Heart right ventricle (tissue), 16 donors: ENCODE measurements around the gene CA10. TPM values are rescaled to one million over a fixed set of nuclear protein-coding genes. Genes with fewer than 3 reads are reported as not detected.

Experiments
- ATAC-seq, 8 donors: fragments of 200-7000 bp; cut with Tn5 transposase; one replicate each; pipeline ENCODE4 v1.9.1; 2020; ENCODE audit warnings: mild to moderate bottlenecking in 8 of 8, moderate library complexity in 8 of 8, moderate number of reproducible peaks in 1 of 8
- DNase-seq, 2 donors: peaks; one replicate each; pipeline ENCODE4 v3.0.0-alpha.2; 2020
- H3K27ac ChIP-seq, 10 donors: fragments of 200-600 bp; sonication (generic) in 2 of 10; one replicate each; pipeline versions ENCODE4 v1.5.0 to v1.8.0; 2020 to 2022; ENCODE audit warnings: mild to moderate bottlenecking in 3 of 10
- H3K27me3 ChIP-seq, 7 donors: fragments of 200-600 bp; one replicate each; pipeline ENCODE4 v1.8.0; 2021 to 2022; ENCODE audit warnings: mild to moderate bottlenecking in 2 of 7
- H3K36me3 ChIP-seq, 9 donors: fragments of 200-600 bp; sonication (generic) in 1 of 9; one replicate each; pipeline versions ENCODE4 v1.5.0 to v1.8.0; 2020 to 2022; ENCODE audit warnings: mild to moderate bottlenecking in 2 of 9
- H3K4me1 ChIP-seq, 9 donors: fragments of 200-600 bp; sonication (generic) in 1 of 9; one replicate each; pipeline versions ENCODE4 v1.5.0 to v1.8.0; 2020 to 2022; ENCODE audit warnings: mild to moderate bottlenecking in 4 of 9
- H3K4me3 ChIP-seq, 10 donors: fragments of 200-600 bp; sonication (generic) in 2 of 10; one replicate each; pipeline versions ENCODE4 v1.5.0 to v1.8.0; 2020 to 2022; ENCODE audit warnings: mild to moderate bottlenecking in 7 of 10, moderate library complexity in 2 of 10
- H3K9me3 ChIP-seq, 11 donors: fragments of 200-600 bp in 10 of 11; sonication (generic) in 2 of 11; one replicate each; pipeline versions ENCODE4 v1.5.0 to v1.8.0; 2013 to 2022; ENCODE audit warnings: mild to moderate bottlenecking in 2 of 11, control low read depth in 1 of 11, moderate library complexity in 1 of 11
- CTCF ChIP-seq, 9 donors: fragments of 200-600 bp; sonication (generic) in 2 of 9; IDR thresholded peaks; one replicate each; pipeline versions ENCODE4 v1.5.0 to v1.8.0; 2021 to 2022; ENCODE audit warnings: antibody characterized with exemption in 9 of 9, mild to moderate bottlenecking in 5 of 9, moderate library complexity in 1 of 9
- WGBS, 2 donors: extraction: QIAGEN DNeasy Blood & Tissue Kit; methylation state at CpG; one replicate each; pipeline ENCODE4 v1.1.7; 2013; ENCODE audit warnings: inconsistent platforms in 1 of 2; 5-methylcytosine and 5-hydroxymethylcytosine counted together
- intact Hi-C, 10 donors: fragments of 100-400 bp; cut with DNase I; formaldehyde crosslinking; loops; one replicate each; pipeline versions ENCODE4 v1.11.1 to v1.14.2; 2022
- polyA plus RNA-seq, 2 donors: library from polyadenylated mRNA; stranded (reverse); fragments of 200-250 nt; gene quantifications; one replicate each; pipeline ENCODE4 v1.2.3, GENCODE V29; 2013
- total RNA-seq, 10 donors: library from RNA; stranded (reverse); fragmentation: NEBNext Ultra II Directional in 3 of 10; extraction: Animal tissue kit (Norgen Biotek cat#: 25700) in 3 of 10; gene quantifications; one replicate each; pipeline versions ENCODE4 v1.2.1 to v1.2.4, GENCODE V29; 2021 to 2023
- donor health status: Arrhythmogenic right ventricular cardiomyopathy.
- donor health status: ischemic (EF 13 %, LVEDD 7.1; RV severe dilation, severe dysfunction).
- donor health status: healthy with polysubstance abuse.
- donor health status: DM: no; HTN: yes; CAD: no.
- donor health status: DM: no; HTN: no; CAD: no.
- donor health status: ischemic (EF 25% LVEDD 6.9; RV normal size, moderate dysfunction).
- donor health status: ischemic (EF 25% LVEDD 5.7; RV mildly dilated, moderate dysfunction).
- donor health status: healthy.
- donor health status: DM: yes; HTN: yes; CAD: no.
- donor health status: Ischemic cardiomyopathy.
- donor health status: ischemic (EF 35%, LVEDD 5.7; RV mildly dilated, moderate dysfunction).
- donor health status: nonischemic (EF 11% LVEDD 7.7; RV severe dilation, severe dysfunction).
- donor health status: DM: yes; HTN: yes; CAD: no.
- donor health status: PGD.
- donor health status: ischemic (EF 29% LVEDD 5.4; RV normal size, mild dysfunction).
- donor health status: nonischemic (EF 23%, LVEDD 6.1; RV moderate dilation, normal function).

Gene CA10
- total and polyA plus RNA-seq, 12 donors = not detected

- H3K4me1 ChIP-seq = no peaks in the 10 kb centered on the region
- TF ChIP-seq CTCF (IDR thresholded peaks at IDR 0.05) = no peak
- H3K9me3 ChIP-seq = no peaks in the 10 kb centered on the region
- 49 to 62% methylated on average over 2 of the region's 2 CpGs for WGBS, 2 donors
- DNase-seq (no peak), ATAC-seq (no peak)
- H3K27ac ChIP-seq = no peak overlapping the region
- H3K4me3 ChIP-seq = no peak overlapping the region
- intact Hi-C loops = no loop called here
- peaks cover 0 to 13% (median 0%) of the 10 kb centered on the region in 7 donors for H3K27me3 ChIP-seq
- H3K36me3 ChIP-seq = no peaks in the 10 kb centered on the region
Measured at GRCh38 chr17:52128721-52129120, 29.8 kb downstream of the CA10 start.

- Histone ChIP-seq H3K36me3 (no peaks in the 10 kb centered on the region), H3K4me3 (no peak overlapping the region), H3K9me3 (peaks cover 0 to 7% (median 0%) of the 10 kb centered on the region in 11 donors), H3K4me1 (no peaks in the 10 kb centered on the region), H3K27ac (no peak overlapping the region), H3K27me3 (peaks cover 0 to 17% (median 0%) of the 10 kb centered on the region in 7 donors)
- DNase-seq (no peak), ATAC-seq (no peak)
- intact Hi-C loops = no loop called here
- 70 to 78% methylated on average over 7 of the region's 7 CpGs for WGBS, 2 donors
- no peak for TF ChIP-seq CTCF (IDR thresholded peaks at IDR 0.05)
Measured at GRCh38 chr17:52124993-52125392, 33.5 kb downstream of the CA10 start.

- intact Hi-C loops = no loop called here
- ATAC-seq (no peak), DNase-seq (no peak)
- no peak for TF ChIP-seq CTCF (IDR thresholded peaks at IDR 0.05)
- no peak overlapping the region for H3K4me3 ChIP-seq
- no peaks in the 10 kb centered on the region for H3K36me3 ChIP-seq
- no peak overlapping the region for H3K27ac ChIP-seq
- H3K27me3 ChIP-seq = peaks cover 0 to 17% (median 0%) of the 10 kb centered on the region in 7 donors
- H3K4me1 ChIP-seq = no peaks in the 10 kb centered on the region
- H3K9me3 ChIP-seq = peaks cover 0 to 7% (median 0%) of the 10 kb centered on the region in 11 donors
Measured at GRCh38 chr17:52124561-52124960, 34.0 kb downstream of the CA10 start.

GRCh38 chr17:52120465-52120864 is 38.0 kb downstream of the CA10 start:
- H3K27me3 ChIP-seq = peaks cover 0 to 5% (median 0%) of the 10 kb centered on the region in 7 donors
- no peaks in the 10 kb centered on the region for H3K36me3 ChIP-seq
- H3K27ac ChIP-seq = no peak overlapping the region
- 74 to 82% methylated on average over 2 of the region's 2 CpGs for WGBS, 2 donors
- H3K4me1 ChIP-seq = no peaks in the 10 kb centered on the region
- TF ChIP-seq CTCF (IDR thresholded peaks at IDR 0.05) = no peak
- DNase-seq (no peak), ATAC-seq (no peak)
- H3K9me3 ChIP-seq = peaks cover 0 to 14% (median 0%) of the 10 kb centered on the region in 11 donors
- intact Hi-C loops = no loop called here
- no peak overlapping the region for H3K4me3 ChIP-seq
